ENCODE results near the gene MEIS3.

MEIS3 gene

GRCh38 chr19:47356900-47357299 lies 62.4 kb downstream of the MEIS3 start:
- DNase-seq = no peak

- DNase-seq = no peak
These were observed 66.0 kb downstream of the MEIS3 start for GRCh38 chr19:47353307-47353712.

All from AML-193 (cell line).